LNCAP (cell line): ENCODE measurements around the gene IGFBP2.

Source experiments
- CTCF ChIP-seq: fragments of 450-650 bp; IDR thresholded peaks from 2 replicates; pipeline ENCODE4 v1.5.1; 2017; ENCODE audit warnings: mild to moderate bottlenecking

IGFBP2 gene

DNA sequence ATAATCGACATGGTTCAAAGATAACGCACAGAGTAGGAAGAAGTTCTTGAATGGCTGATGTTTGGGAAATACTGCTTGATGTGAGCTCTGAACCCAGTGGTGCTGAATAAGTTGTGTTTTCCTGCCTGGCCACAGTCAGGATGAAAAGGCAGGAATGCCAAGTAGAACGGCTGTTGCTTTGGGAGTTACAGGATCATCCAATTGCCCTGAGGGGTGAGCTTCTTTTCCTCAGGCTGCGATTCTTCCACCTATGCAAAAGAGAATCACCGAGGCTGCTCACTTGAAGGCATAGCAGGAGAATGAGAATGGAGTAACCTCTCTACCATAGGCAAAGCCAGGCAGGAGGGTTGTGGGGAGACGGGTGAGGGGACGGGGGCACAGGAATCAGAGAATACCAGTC lies 14.4 kb upstream of the IGFBP2 start:
- no peak for TF ChIP-seq CTCF

GRCh38 chr2:216619411-216620393 lies 13.5 kb upstream of the IGFBP2 start:
- no peak for TF ChIP-seq CTCF

- no peak for TF ChIP-seq CTCF
Observed at GRCh38 chr2:216620786-216621185, 12.4 kb upstream of the IGFBP2 start.

DNA sequence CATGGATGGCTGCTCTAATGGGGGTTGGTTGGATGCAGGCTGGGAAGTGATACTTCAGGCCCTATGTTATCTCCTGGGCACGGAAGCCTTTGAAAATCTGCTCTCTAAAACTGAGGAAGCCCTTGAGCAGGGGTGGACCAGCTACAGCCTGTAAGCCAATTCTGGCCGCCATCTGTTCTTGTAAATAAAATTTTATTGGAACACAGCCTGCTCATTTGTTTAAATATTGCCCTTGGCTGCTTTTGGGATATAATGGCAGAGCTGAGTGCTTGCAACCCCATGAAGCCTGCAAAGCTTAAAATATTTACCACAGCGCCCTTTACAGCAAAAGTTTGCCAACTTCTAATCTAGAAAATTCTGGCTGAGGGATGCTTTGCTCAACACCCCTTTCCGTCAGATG lies 11.9 kb upstream of the IGFBP2 start:
- TF ChIP-seq CTCF: no peak

GRCh38 chr2:216622526-216622925 lies 10.7 kb upstream of the IGFBP2 start:
- no peak for TF ChIP-seq CTCF

- TF ChIP-seq CTCF: no peak
Observed at GRCh38 chr2:216624251-216624650, 9.0 kb upstream of the IGFBP2 start.

DNA sequence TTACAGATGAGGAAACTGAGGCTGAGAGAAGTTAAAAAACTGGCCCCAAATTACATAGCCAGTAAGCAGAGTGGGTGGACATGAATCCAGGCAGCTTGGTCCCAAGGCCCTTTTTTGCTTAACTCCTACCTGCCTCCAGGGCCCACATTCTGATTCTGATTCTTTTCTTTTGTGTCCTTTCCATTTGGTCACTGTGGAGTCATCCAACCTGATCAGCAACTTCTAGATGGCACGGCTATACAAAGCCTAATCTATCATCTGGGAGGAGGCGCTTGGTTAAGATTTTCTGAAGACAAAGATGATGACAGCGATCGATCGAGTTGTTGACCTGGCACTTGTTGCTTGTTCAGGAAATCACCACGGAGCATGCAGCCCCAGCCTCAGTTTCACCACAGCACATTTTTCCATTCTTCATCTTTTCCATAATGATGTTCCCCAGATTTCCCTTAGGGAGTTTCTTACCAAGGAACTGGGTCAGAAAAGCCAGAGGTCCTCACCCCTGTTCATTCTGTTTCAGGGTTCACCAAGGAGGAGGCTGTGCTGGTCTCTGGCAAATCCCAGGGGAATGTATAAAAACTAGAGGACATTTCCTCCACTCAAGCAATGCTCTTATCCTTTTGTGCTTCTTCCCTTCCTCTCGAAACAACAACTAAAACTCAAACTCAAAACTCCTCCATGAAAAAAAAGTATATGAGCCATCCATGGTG lies 6.9 kb upstream of the IGFBP2 start:
- TF ChIP-seq CTCF: no peak
